ENCODE data around the gene CCL18.
"Not testable (repeated sequence)": the region's sequence is repeated elsewhere in the genome, so short reads cannot be mapped to it uniquely, and the experiment has no call there.

The CCL18 gene

GRCh38 chr17:36092230-36092629 is 28.2 kb downstream of the CCL18 start:
- H3K4me3 ChIP-seq (ENCODE audit: control insufficient read depth, low read depth, low read length), result no peak overlapping the region
- no peak for TF ChIP-seq CTCF (conservative IDR thresholded peaks at IDR 0.05; ENCODE audit: control insufficient read depth, insufficient read depth, low read depth, low read length)
- DNase-seq (ENCODE audit: low read depth), result no peak

GRCh38 chr17:36092715-36093114 is 28.6 kb downstream of the CCL18 start:
- DNase-seq (ENCODE audit: low read depth); H3K4me3 ChIP-seq (ENCODE audit: control insufficient read depth, low read depth, low read length): not testable (repeated sequence)

GRCh38 chr17:36094232-36094631 is 30.2 kb downstream of the CCL18 start:
- DNase-seq (ENCODE audit: low read depth), result no peak
- no peak overlapping the region for H3K4me3 ChIP-seq (ENCODE audit: control insufficient read depth, low read depth, low read length)
- no peak for TF ChIP-seq CTCF (conservative IDR thresholded peaks at IDR 0.05; ENCODE audit: control insufficient read depth, insufficient read depth, low read depth, low read length)

GRCh38 chr17:36094746-36095145 is 30.7 kb downstream of the CCL18 start:
- no peak for TF ChIP-seq CTCF (conservative IDR thresholded peaks at IDR 0.05; ENCODE audit: control insufficient read depth, insufficient read depth, low read depth, low read length)
- DNase-seq (ENCODE audit: low read depth), result no peak
- no peak overlapping the region for H3K4me3 ChIP-seq (ENCODE audit: control insufficient read depth, low read depth, low read length)

- no peak for DNase-seq (ENCODE audit: low read depth)
- no peak for TF ChIP-seq CTCF (conservative IDR thresholded peaks at IDR 0.05; ENCODE audit: control insufficient read depth, insufficient read depth, low read depth, low read length)
- H3K4me3 ChIP-seq (ENCODE audit: control insufficient read depth, low read depth, low read length), result no peak overlapping the region
These were observed 31.9 kb downstream of the CCL18 start for GRCh38 chr17:36095992-36096391.

GRCh38 chr17:36099004-36099403 is 34.9 kb downstream of the CCL18 start:
- H3K4me3 ChIP-seq (ENCODE audit: control insufficient read depth, low read depth, low read length); DNase-seq (ENCODE audit: low read depth): not testable (repeated sequence)

GRCh38 chr17:36103401-36103975 is 39.4 kb downstream of the CCL18 start, which contains the start of gene CCL4:
Gene CCL4 (plus strand): TSS chr17:36103827. CDS start chr17:36103906, 79 bp downstream.
- DNase-seq (ENCODE audit: low read depth), result not testable (repeated sequence)

GRCh38 chr17:36104246-36104645 is 40.2 kb downstream of the CCL18 start:
- H3K4me3 ChIP-seq (ENCODE audit: control insufficient read depth, low read depth, low read length); DNase-seq (ENCODE audit: low read depth): not testable (repeated sequence)

More at GRCh38 chr17:36103401-36103975, 39.4 kb downstream of the CCL18 start, which contains the start of gene CCL4:
- not testable (repeated sequence) for H3K4me3 ChIP-seq (ENCODE audit: control insufficient read depth, low read depth, low read length)

- TF ChIP-seq CTCF (conservative IDR thresholded peaks at IDR 0.05; ENCODE audit: control insufficient read depth, insufficient read depth, low read depth, low read length), result no peak
- no peak for DNase-seq (ENCODE audit: low read depth)
- H3K4me3 ChIP-seq (ENCODE audit: control insufficient read depth, low read depth, low read length), result no peak overlapping the region
These were observed 40.7 kb downstream of the CCL18 start for GRCh38 chr17:36104701-36105181.
